ENCODE results near the gene PRUNE1.

The PRUNE1 gene

GRCh38 chr1:151010346-151010726 lies 2.1 kb downstream of the PRUNE1 start:
- TF ChIP-seq CTCF (IDR thresholded peaks at IDR 0.05): no peak

GRCh38 chr1:151011154-151011850 lies 3.1 kb downstream of the PRUNE1 start:
- TF ChIP-seq CTCF (IDR thresholded peaks at IDR 0.05): no peak

GRCh38 chr1:151012684-151013471 lies 4.6 kb downstream of the PRUNE1 start:
- no peak for TF ChIP-seq CTCF (IDR thresholded peaks at IDR 0.05)

- no peak for TF ChIP-seq CTCF (IDR thresholded peaks at IDR 0.05)
Observed at GRCh38 chr1:151013518-151013917, 5.3 kb downstream of the PRUNE1 start.

GRCh38 chr1:151024540-151025146 lies 16.4 kb downstream of the PRUNE1 start:
- TF ChIP-seq CTCF (IDR thresholded peaks at IDR 0.05): peak; percentile 80

- no peak for TF ChIP-seq CTCF (IDR thresholded peaks at IDR 0.05)
Observed at GRCh38 chr1:151026460-151026859, 18.2 kb downstream of the PRUNE1 start.

- TF ChIP-seq CTCF (IDR thresholded peaks at IDR 0.05): no peak
Observed at GRCh38 chr1:151032164-151032563, 23.9 kb downstream of the PRUNE1 start.

All from LNCAP (cell line).